Mesothelial cell of epicardium (in vitro differentiated cells): Measurements from ENCODE around the gene MRPL16. TPM values are rescaled to one million over a fixed set of nuclear protein-coding genes. Genes with fewer than 3 reads are reported as not detected.

Source experiments
- DNase-seq, 2 experiments: peaks; one replicate each; pipeline ENCODE4 v3.0.0; 2021; ENCODE audit warnings: low spot score in 2 of 2; ENCODE audit not compliant: unreplicated experiment in 2 of 2
- H3K27ac Mint-ChIP-seq: 2 replicates; pipeline ENCODE4 v1.8.0; 2021; ENCODE audit warnings: mixed read lengths
- H3K27me3 Mint-ChIP-seq: 2 replicates; pipeline ENCODE4 v1.8.0; 2021; ENCODE audit warnings: low read depth, mixed read lengths
- H3K36me3 Mint-ChIP-seq: 2 replicates; pipeline ENCODE4 v1.8.0; 2021; ENCODE audit warnings: mixed read lengths
- H3K4me1 Mint-ChIP-seq: 2 replicates; pipeline ENCODE4 v1.8.0; 2021; ENCODE audit warnings: mixed read lengths
- H3K4me3 Mint-ChIP-seq: 2 replicates; pipeline ENCODE4 v1.8.0; 2021; ENCODE audit warnings: mild to moderate bottlenecking, moderate library complexity, mixed read lengths
- H3K9me3 Mint-ChIP-seq: 2 replicates; pipeline ENCODE4 v1.8.0; 2021; ENCODE audit warnings: mixed read lengths
- total RNA-seq: library from RNA; stranded (reverse); gene quantifications from 3 replicates; pipeline ENCODE4 v1.2.1, GENCODE V29; 2021
- TF ChIP-seq, protein P1 (sequence below): fragments of 200-600 bp; sonication (generic); IDR thresholded peaks from one replicate; pipeline ENCODE4 v1.5.0; 2021; ENCODE audit warnings: antibody characterized with exemption; ENCODE audit not compliant: unreplicated experiment

The MRPL16 gene
- total RNA-seq, 1 donor from 2014 or later, result 42.3 TPM

DNA sequence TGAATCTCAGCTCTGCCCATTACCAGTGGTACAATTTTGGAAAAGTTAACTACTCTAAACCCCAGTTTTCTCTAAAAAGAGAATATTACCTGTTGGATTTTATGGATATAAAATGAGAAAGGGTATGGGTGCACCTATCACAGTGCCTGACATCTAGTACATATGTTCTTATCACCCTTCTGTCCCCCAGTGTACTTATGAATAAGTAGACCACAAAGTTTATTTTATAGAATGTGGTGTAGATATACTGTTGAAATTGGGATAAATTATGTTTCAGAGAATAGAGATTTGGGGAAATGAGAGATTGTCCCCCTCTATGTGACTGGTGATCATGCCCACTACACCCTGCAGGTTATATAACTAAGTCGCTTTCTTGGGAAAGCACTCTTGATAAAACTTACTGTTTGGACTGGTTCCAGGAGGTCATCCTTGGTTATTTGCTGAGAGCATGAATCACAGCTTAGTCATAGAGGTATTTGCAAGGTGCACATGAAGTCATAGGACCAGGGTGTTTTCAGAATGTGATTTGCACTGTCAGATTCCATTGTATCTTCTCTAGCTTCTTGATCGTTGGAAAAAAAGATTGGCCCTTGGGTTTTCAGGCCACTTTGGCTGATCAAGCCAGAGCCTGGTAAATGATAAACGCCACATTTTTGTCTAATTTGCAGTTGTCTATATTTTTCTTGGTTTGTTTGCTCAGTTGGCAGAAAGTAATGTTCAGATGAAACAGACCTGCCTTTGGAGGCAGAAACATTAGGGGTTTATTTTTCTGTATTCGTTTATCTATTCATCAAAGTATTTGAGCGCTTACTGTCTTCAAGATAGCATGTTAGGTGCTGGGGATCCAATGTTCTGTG lies 34.1 kb downstream of the MRPL16 start:
- Mint-ChIP-seq H3K9me3 (no peaks in the 10 kb centered on the region), H3K27ac (no peak overlapping the region), H3K36me3 (peaks cover 4% of the 10 kb centered on the region), H3K4me1 (peaks cover 9% of the 10 kb centered on the region), H3K27me3 (no peaks in the 10 kb centered on the region), H3K4me3 (no peak overlapping the region)
- TF ChIP-seq, protein P1, sequence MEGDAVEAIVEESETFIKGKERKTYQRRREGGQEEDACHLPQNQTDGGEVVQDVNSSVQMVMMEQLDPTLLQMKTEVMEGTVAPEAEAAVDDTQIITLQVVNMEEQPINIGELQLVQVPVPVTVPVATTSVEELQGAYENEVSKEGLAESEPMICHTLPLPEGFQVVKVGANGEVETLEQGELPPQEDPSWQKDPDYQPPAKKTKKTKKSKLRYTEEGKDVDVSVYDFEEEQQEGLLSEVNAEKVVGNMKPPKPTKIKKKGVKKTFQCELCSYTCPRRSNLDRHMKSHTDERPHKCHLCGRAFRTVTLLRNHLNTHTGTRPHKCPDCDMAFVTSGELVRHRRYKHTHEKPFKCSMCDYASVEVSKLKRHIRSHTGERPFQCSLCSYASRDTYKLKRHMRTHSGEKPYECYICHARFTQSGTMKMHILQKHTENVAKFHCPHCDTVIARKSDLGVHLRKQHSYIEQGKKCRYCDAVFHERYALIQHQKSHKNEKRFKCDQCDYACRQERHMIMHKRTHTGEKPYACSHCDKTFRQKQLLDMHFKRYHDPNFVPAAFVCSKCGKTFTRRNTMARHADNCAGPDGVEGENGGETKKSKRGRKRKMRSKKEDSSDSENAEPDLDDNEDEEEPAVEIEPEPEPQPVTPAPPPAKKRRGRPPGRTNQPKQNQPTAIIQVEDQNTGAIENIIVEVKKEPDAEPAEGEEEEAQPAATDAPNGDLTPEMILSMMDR, result no peak
- DNase-seq, result no peak

- peaks cover 9% of the 10 kb centered on the region for H3K4me1 Mint-ChIP-seq
- peaks cover 4% of the 10 kb centered on the region for H3K36me3 Mint-ChIP-seq
- H3K9me3 Mint-ChIP-seq, result no peaks in the 10 kb centered on the region
- TF ChIP-seq, protein P1, result no peak
- no peak for DNase-seq
- H3K27me3 Mint-ChIP-seq, result no peaks in the 10 kb centered on the region
- no peak overlapping the region for H3K27ac Mint-ChIP-seq
- no peak overlapping the region for H3K4me3 Mint-ChIP-seq
These were observed 37.5 kb downstream of the MRPL16 start for GRCh38 chr11:59773083-59773440.

GRCh38 chr11:59771605-59772004 lies 39.0 kb downstream of the MRPL16 start:
- H3K4me1 Mint-ChIP-seq, result peaks cover 8% of the 10 kb centered on the region
- H3K4me3 Mint-ChIP-seq, result no peak overlapping the region
- H3K36me3 Mint-ChIP-seq, result peaks cover 4% of the 10 kb centered on the region
- no peak overlapping the region for H3K27ac Mint-ChIP-seq
- H3K9me3 Mint-ChIP-seq, result no peaks in the 10 kb centered on the region
- TF ChIP-seq, protein P1, result no peak
- DNase-seq, result no peak
- H3K27me3 Mint-ChIP-seq, result no peaks in the 10 kb centered on the region

DNA sequence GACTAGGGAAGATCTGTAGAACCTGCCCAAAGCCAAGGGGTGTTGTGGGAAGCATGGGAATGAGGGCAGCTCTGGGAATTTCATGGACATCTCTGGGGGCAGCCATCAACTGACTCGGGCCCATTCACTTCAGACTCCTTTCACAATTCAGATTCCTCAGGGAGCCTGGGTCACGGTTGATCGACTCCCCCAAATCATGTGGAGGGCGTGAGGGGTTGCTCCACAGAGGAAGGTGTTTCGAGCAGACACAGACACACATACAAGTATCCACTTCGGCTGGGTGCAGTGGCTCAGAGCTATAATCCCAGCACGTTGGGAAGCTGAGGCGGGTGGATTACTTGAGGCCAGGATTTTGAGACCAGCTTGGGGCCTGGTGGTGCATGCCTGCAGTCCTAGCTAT lies 39.7 kb downstream of the MRPL16 start:
- no peaks in the 10 kb centered on the region for H3K27me3 Mint-ChIP-seq
- H3K4me1 Mint-ChIP-seq, result peaks cover 4% of the 10 kb centered on the region
- no peak for DNase-seq
- peaks cover 4% of the 10 kb centered on the region for H3K36me3 Mint-ChIP-seq
- H3K9me3 Mint-ChIP-seq, result no peaks in the 10 kb centered on the region
- no peak overlapping the region for H3K27ac Mint-ChIP-seq
- TF ChIP-seq, protein P1, result no peak
- H3K4me3 Mint-ChIP-seq, result no peak overlapping the region

GRCh38 chr11:59770319-59770718 lies 40.3 kb downstream of the MRPL16 start:
- H3K4me3 Mint-ChIP-seq, result no peak overlapping the region
- TF ChIP-seq, protein P1, result no peak
- peaks cover 4% of the 10 kb centered on the region for H3K4me1 Mint-ChIP-seq
- H3K27me3 Mint-ChIP-seq, result no peaks in the 10 kb centered on the region
- peaks cover 4% of the 10 kb centered on the region for H3K36me3 Mint-ChIP-seq
- H3K9me3 Mint-ChIP-seq, result no peaks in the 10 kb centered on the region
- H3K27ac Mint-ChIP-seq, result no peak overlapping the region
- DNase-seq, result no peak
